Tibial nerve (tissue), 4 donors: Measurements from ENCODE around the gene CEACAM7.

ENCODE experiments used
- EP300 ChIP-seq, 2 donors: sonication (generic); formaldehyde crosslinking; IDR thresholded peaks; one replicate each; pipeline ENCODE4 v1.6.1; 2017; ENCODE audit warnings: antibody characterized with exemption in 2 of 2, mild to moderate bottlenecking in 1 of 2
- POLR2A ChIP-seq, 2 donors: fragments of 450-650 bp; IDR thresholded peaks; one replicate each; pipeline ENCODE4 v1.6.1; 2017; ENCODE audit warnings: antibody characterized with exemption in 2 of 2, mild to moderate bottlenecking in 2 of 2, moderate library complexity in 2 of 2
- TF ChIP-seq, protein P1 (sequence below), 5 experiments: fragments of 200-600 bp in 3 of 5; fragments of 450-650 bp in 2 of 5; sonication (generic) in 3 of 5; IDR thresholded peaks; one replicate each; pipeline ENCODE4 v1.5.1; 2016 to 2019; ENCODE audit warnings: antibody characterized with exemption in 5 of 5, mild to moderate bottlenecking in 3 of 5, moderate library complexity in 2 of 5

DNA sequence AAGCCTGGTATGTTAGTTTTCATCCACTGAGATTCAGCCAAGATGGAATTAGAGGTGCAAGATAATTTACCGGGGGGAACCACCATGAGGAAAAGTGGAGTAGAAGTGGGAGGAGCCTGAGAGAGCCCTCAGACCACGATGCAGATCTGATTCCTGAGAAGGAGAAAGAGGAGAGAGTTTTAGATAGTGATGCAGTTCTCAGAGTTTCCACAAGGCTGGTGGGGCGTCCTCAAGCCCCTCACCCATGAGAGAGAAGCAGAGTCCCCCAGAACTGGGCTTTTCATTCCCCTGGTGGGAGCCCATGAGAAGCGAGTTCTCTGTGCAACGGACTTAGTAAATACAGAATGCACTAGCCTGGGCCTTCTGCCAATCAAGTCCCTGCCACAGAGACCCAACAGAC, 38.4 kb upstream of the CEACAM7 start:
- TF ChIP-seq, protein P1, sequence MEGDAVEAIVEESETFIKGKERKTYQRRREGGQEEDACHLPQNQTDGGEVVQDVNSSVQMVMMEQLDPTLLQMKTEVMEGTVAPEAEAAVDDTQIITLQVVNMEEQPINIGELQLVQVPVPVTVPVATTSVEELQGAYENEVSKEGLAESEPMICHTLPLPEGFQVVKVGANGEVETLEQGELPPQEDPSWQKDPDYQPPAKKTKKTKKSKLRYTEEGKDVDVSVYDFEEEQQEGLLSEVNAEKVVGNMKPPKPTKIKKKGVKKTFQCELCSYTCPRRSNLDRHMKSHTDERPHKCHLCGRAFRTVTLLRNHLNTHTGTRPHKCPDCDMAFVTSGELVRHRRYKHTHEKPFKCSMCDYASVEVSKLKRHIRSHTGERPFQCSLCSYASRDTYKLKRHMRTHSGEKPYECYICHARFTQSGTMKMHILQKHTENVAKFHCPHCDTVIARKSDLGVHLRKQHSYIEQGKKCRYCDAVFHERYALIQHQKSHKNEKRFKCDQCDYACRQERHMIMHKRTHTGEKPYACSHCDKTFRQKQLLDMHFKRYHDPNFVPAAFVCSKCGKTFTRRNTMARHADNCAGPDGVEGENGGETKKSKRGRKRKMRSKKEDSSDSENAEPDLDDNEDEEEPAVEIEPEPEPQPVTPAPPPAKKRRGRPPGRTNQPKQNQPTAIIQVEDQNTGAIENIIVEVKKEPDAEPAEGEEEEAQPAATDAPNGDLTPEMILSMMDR (IDR thresholded peaks at IDR 0.05), result no peak
- TF ChIP-seq EP300 (IDR thresholded peaks at IDR 0.05) (no peak), POLR2A (IDR thresholded peaks at IDR 0.05) (no peak)
